ENCODE data around the gene LCNL1. TPM values are rescaled to one million over a fixed set of nuclear protein-coding genes. Genes with fewer than 3 reads are reported as not detected.

LCNL1 gene
- total and polyA plus RNA-seq, 2 of the 13 experiments (the other 11 are each of a cell fraction or from before 2014, with no cell fraction given): not detected

DNA sequence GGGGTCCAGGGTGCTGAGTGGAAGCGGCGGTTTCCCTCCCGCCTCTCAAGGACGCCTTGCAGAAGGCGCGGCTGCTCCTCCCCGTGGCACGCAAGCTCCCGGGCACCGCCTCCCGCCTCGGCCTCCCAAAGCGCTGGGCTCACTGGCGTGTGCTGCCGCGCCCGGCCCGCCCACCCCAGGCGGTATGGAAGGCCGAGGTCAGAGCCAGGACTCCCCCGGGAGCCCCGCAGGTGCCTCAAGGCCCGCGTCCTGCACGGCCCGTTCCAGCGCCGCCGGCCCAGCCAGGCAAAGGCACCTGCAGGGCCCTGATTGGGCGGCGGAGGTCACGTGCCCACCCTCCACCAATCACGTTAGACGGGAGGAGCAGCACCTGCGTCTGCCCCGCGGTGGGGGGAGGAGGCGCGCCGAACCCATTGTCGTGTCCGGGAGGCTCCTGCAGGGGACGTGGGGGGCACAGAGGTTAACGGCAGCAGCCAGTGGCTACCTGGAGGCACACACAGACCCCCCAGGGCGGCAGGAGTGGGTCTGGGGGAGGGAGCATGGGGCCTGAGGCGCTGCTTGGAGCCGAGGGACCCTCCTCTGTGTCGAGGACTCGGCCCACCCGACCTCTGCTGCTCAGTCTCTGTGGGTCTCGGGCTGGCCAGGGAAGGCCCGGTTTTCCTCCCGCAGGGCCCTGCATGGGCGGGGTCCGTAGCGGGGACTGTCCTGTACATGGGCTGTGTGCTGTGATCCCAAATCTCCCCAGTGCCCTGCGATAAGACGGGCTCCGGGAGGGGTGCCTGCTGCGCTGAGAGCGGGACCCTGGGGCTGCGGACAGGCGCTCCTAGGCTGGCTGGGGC lies 32.8 kb upstream of the LCNL1 start (continued):
- TF ChIP-seq, protein P1, sequence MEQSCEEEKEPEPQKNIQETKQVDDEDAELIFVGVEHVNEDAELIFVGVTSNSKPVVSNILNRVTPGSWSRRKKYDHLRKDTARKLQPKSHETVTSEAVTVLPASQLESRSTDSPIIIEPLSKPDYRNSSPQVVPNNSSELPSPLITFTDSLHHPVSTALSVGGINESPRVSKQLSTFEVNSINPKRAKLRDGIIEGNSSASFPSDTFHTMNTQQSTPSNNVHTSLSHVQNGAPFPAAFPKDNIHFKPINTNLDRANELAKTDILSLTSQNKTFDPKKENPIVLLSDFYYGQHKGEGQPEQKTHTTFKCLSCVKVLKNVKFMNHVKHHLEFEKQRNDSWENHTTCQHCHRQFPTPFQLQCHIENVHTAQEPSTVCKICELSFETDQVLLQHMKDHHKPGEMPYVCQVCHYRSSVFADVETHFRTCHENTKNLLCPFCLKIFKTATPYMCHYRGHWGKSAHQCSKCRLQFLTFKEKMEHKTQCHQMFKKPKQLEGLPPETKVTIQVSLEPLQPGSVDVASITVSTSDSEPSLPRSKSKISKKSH (CRISPR knock-in tag; IDR thresholded peaks at IDR 0.05; ENCODE audit: borderline replicate concordance): peak; percentile 50; the same call in 1 of the 2 replicates
- TF ChIP-seq HNF4G (IDR thresholded peaks at IDR 0.05; ENCODE audit: borderline replicate concordance, low read depth, low read length) (no peak), HNF4G (CRISPR knock-in tag; IDR thresholded peaks at IDR 0.05; ENCODE audit: borderline replicate concordance, low read depth) (no peak; the same call in 1 of the 2 replicates), KDM5A (IDR thresholded peaks at IDR 0.05; ENCODE audit: borderline replicate concordance, low read length) (no peak), CCDC6 (CRISPR knock-in tag; IDR thresholded peaks at IDR 0.05) (no peak), HIVEP1 (CRISPR knock-in tag; IDR thresholded peaks at IDR 0.05) (peak; percentile 66), ZNF230 (CRISPR knock-in tag; IDR thresholded peaks at IDR 0.05) (no peak), ZNF7 (CRISPR knock-in tag; IDR thresholded peaks at IDR 0.05) (no peak), ZNF572 (CRISPR knock-in tag; IDR thresholded peaks at IDR 0.05) (no peak), MED1 (CRISPR knock-in tag; IDR thresholded peaks at IDR 0.05) (peak; percentile 47), ZNF225 (CRISPR knock-in tag; IDR thresholded peaks at IDR 0.05) (no peak), ZFP41 (CRISPR knock-in tag; IDR thresholded peaks at IDR 0.05; ENCODE audit: borderline replicate concordance) (no peak), STAT5B (CRISPR knock-in tag; IDR thresholded peaks at IDR 0.05) (no peak), TCF12 (IDR thresholded peaks at IDR 0.05) (no peak), TCF12 (CRISPR knock-in tag; IDR thresholded peaks at IDR 0.05) (no peak), PPARG (CRISPR knock-in tag; conservative IDR thresholded peaks at IDR 0.05) (0 out of 2 replicates have a peak, but pooled peaks have one; percentile 7), MEF2D (CRISPR knock-in tag; IDR thresholded peaks at IDR 0.05) (0 out of 2 replicates have a peak, but pooled peaks have one; percentile 53), FOSL2 (CRISPR knock-in tag; IDR thresholded peaks at IDR 0.05) (no peak), NRL (CRISPR knock-in tag; IDR thresholded peaks at IDR 0.05; ENCODE audit: borderline replicate concordance) (peak; percentile 86), HNRNPH1 (optimal IDR thresholded peaks at IDR 0.05; ENCODE audit: low read depth, low read length) (no peak), HMG20B (CRISPR knock-in tag; conservative IDR thresholded peaks at IDR 0.05) (0 out of 2 replicates have a peak, but pooled peaks have one; percentile 49), SYNCRIP (IDR thresholded peaks at IDR 0.05; ENCODE audit: insufficient read depth, low read depth, low read length) (no peak)
- TF ChIP-seq, protein P2, sequence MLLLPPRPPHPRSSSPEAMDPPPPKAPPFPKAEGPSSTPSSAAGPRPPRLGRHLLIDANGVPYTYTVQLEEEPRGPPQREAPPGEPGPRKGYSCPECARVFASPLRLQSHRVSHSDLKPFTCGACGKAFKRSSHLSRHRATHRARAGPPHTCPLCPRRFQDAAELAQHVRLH (CRISPR knock-in tag; IDR thresholded peaks at IDR 0.05; ENCODE audit: borderline replicate concordance, low read depth): 0 out of 2 replicates have a peak, but pooled peaks have one; percentile 77
- TF ChIP-seq, protein P3, sequence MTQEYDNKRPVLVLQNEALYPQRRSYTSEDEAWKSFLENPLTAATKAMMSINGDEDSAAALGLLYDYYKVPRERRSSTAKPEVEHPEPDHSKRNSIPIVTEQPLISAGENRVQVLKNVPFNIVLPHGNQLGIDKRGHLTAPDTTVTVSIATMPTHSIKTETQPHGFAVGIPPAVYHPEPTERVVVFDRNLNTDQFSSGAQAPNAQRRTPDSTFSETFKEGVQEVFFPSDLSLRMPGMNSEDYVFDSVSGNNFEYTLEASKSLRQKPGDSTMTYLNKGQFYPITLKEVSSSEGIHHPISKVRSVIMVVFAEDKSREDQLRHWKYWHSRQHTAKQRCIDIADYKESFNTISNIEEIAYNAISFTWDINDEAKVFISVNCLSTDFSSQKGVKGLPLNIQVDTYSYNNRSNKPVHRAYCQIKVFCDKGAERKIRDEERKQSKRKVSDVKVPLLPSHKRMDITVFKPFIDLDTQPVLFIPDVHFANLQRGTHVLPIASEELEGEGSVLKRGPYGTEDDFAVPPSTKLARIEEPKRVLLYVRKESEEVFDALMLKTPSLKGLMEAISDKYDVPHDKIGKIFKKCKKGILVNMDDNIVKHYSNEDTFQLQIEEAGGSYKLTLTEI (CRISPR knock-in tag; conservative IDR thresholded peaks at IDR 0.05): no peak
- TF ChIP-seq, protein P4, sequence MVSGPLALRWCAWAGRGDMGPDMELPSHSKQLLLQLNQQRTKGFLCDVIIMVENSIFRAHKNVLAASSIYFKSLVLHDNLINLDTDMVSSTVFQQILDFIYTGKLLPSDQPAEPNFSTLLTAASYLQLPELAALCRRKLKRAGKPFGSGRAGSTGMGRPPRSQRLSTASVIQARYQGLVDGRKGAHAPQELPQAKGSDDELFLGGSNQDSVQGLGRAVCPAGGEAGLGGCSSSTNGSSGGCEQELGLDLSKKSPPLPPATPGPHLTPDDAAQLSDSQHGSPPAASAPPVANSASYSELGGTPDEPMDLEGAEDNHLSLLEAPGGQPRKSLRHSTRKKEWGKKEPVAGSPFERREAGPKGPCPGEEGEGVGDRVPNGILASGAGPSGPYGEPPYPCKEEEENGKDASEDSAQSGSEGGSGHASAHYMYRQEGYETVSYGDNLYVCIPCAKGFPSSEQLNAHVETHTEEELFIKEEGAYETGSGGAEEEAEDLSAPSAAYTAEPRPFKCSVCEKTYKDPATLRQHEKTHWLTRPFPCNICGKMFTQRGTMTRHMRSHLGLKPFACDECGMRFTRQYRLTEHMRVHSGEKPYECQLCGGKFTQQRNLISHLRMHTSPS (CRISPR knock-in tag; IDR thresholded peaks at IDR 0.05; ENCODE audit: low read depth): peak; percentile 66; the same call in 1 of the 2 replicates
